ENCODE results near the gene ANKMY2. TPM values are rescaled to one million over a fixed set of nuclear protein-coding genes. Genes with fewer than 3 reads are reported as not detected.

ANKMY2 gene
- total RNA-seq, 2 experiments from 2014 or later = 9.0 to 10.1 TPM

GRCh38 chr7:16564909-16565426 is 80.6 kb downstream of the ANKMY2 start:
- Mint-ChIP-seq H3K27ac (peak overlapping the region; percentile 76), H3K4me1 (peaks cover 24% of the 10 kb centered on the region), H3K27me3 (peaks cover 3% of the 10 kb centered on the region), H3K9me3 (ENCODE audit: low read depth) (no peaks in the 10 kb centered on the region), H3K36me3 (ENCODE audit: low read depth) (no peaks in the 10 kb centered on the region), H3K4me3 (no peak overlapping the region)
- ChIA-PET POLR2A (interaction anchor here (0.6 to 1.2 kb wide), 2 partner anchors 134 to 145 kb away, joined by 3 to 4 read pairs; no protein-coding TSS in a partner anchor), CTCF (interaction anchor here (0.6 to 3.4 kb wide), 41 partner anchors 8 to 494 kb away, joined by 3 to 64 read pairs (median 4); partner anchors contain the start of genes CRPPA and SOSTDC1)
- DNase-seq (peak; percentile 47), ATAC-seq (peak; percentile 42)
- intact Hi-C loops (cut with DNase I, micrococcal nuclease) = loop anchor here (1.0 to 2.0 kb wide), 4 partner anchors 72 to 487 kb away; partner anchors contain the start of gene CRPPA (in 1 of the 2)

GRCh38 chr7:16564023-16564380 is 81.6 kb downstream of the ANKMY2 start:
- no peaks in the 10 kb centered on the region for H3K9me3 Mint-ChIP-seq (ENCODE audit: low read depth)
- peak; percentile 79 for ATAC-seq
- DNase-seq = no peak
- peaks cover 24% of the 10 kb centered on the region for H3K4me1 Mint-ChIP-seq
- peaks cover 3% of the 10 kb centered on the region for H3K27me3 Mint-ChIP-seq
- no peaks in the 10 kb centered on the region for H3K36me3 Mint-ChIP-seq (ENCODE audit: low read depth)
- H3K4me3 Mint-ChIP-seq = no peak overlapping the region
- intact Hi-C loops (cut with DNase I, micrococcal nuclease) = loop anchor here (1.0 to 2.0 kb wide), 3 partner anchors 71 to 143 kb away; partner anchors contain the start of gene CRPPA (in 1 of the 2)
- ChIA-PET POLR2A (interaction anchor here (1.2 kb wide), 1 partner anchor 144 kb away, joined by 4 read pairs; no protein-coding TSS in a partner anchor), CTCF (interaction anchor here (0.6 to 3.4 kb wide), 22 partner anchors 11 to 486 kb away, joined by 3 to 64 read pairs (median 4); partner anchors contain the start of gene CRPPA)
- H3K27ac Mint-ChIP-seq = peak overlapping the region; percentile 83

GRCh38 chr7:16563281-16564022 is 82.1 kb downstream of the ANKMY2 start:
- peak overlapping the region; percentile 83 for H3K27ac Mint-ChIP-seq
- intact Hi-C loops (cut with DNase I, micrococcal nuclease) = loop anchor here (1.0 to 2.0 kb wide), 4 partner anchors 57 to 143 kb away; partner anchors contain the start of gene CRPPA (in 1 of the 2)
- peaks cover under 1% of the 10 kb centered on the region for H3K27me3 Mint-ChIP-seq
- H3K4me1 Mint-ChIP-seq = peaks cover 24% of the 10 kb centered on the region
- DNase-seq (no peak), ATAC-seq (peak; percentile 77)
- peak overlapping the region; percentile 19 for H3K4me3 Mint-ChIP-seq
- H3K36me3 Mint-ChIP-seq (ENCODE audit: low read depth) = no peaks in the 10 kb centered on the region
- POLR2A ChIA-PET = no interaction called here
- H3K9me3 Mint-ChIP-seq (ENCODE audit: low read depth) = no peaks in the 10 kb centered on the region
- CTCF ChIA-PET = interaction anchor here (0.7 to 3.2 kb wide), 6 partner anchors 11 to 486 kb away, joined by 4 to 32 read pairs (median 5); no protein-coding TSS in a partner anchor

- Mint-ChIP-seq H3K9me3 (ENCODE audit: low read depth) (no peaks in the 10 kb centered on the region), H3K27me3 (no peaks in the 10 kb centered on the region), H3K36me3 (ENCODE audit: low read depth) (no peaks in the 10 kb centered on the region), H3K27ac (no peak overlapping the region), H3K4me3 (no peak overlapping the region), H3K4me1 (peaks cover 24% of the 10 kb centered on the region)
- ChIA-PET POLR2A (no interaction called here), CTCF (interaction anchor here (0.7 to 2.5 kb wide), 3 partner anchors 9 to 20 kb away, joined by 3 to 27 read pairs (median 4); no protein-coding TSS in a partner anchor)
- no peak for ATAC-seq
- DNase-seq = no peak
- intact Hi-C loops (cut with DNase I, micrococcal nuclease) = loop anchor here in 1 of 2 experiments (1.0 kb wide), 1 partner anchor 58 kb away; no protein-coding TSS in a partner anchor
Observed at GRCh38 chr7:16562456-16563220, 82.9 kb downstream of the ANKMY2 start.

- intact Hi-C loops (cut with DNase I, micrococcal nuclease) = no loop called here
- ATAC-seq = no peak
- Mint-ChIP-seq H3K4me3 (no peak overlapping the region), H3K36me3 (ENCODE audit: low read depth) (no peaks in the 10 kb centered on the region), H3K27ac (no peak overlapping the region), H3K9me3 (ENCODE audit: low read depth) (no peaks in the 10 kb centered on the region), H3K4me1 (peaks cover 24% of the 10 kb centered on the region), H3K27me3 (no peaks in the 10 kb centered on the region)
- no peak for DNase-seq
- ChIA-PET POLR2A (no interaction called here), CTCF (interaction anchor here (0.6 to 0.7 kb wide), 2 partner anchors 9 to 457 kb away, joined by 3 read pairs; no protein-coding TSS in a partner anchor)
Observed at GRCh38 chr7:16561943-16562342, 83.6 kb downstream of the ANKMY2 start.

DNA sequence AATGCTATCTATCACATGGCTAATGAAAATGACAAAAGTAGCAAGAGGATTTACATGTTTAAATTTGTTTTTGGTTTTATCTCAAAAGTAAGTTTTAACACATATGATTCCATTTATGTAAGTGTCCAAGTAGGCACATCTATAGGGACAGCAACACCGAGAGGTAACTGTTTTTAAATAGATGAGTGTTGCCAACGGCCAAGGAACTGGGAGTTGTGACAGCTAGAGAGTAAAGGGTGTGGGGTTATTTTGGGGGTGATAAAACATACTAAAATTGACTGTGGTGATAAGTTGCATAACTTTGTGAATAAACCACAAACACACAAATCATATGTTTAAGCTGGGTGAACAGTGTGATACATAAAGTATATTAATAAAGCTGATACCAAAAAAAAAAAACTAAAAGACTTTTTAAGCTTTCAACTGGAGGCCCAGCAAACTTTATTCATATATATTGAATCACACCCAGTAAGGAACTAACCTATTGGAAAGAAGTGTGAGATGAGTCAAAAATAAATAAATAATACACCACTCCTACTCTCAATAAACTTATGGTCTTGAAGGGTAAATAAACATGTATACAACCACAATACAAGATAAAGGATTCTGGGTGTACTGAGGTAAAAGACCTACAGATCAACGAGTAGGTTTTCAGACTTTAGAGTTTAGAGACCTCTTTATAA is 85.9 kb downstream of the ANKMY2 start:
- no peaks in the 10 kb centered on the region for H3K9me3 Mint-ChIP-seq (ENCODE audit: low read depth)
- intact Hi-C loops (cut with DNase I, micrococcal nuclease) = no loop called here
- H3K36me3 Mint-ChIP-seq (ENCODE audit: low read depth) = no peaks in the 10 kb centered on the region
- ATAC-seq = no peak
- H3K27ac Mint-ChIP-seq = no peak overlapping the region
- DNase-seq = no peak
- POLR2A ChIA-PET = no interaction called here
- CTCF ChIA-PET = interaction anchor here (0.6 to 1.4 kb wide), 3 partner anchors 11 to 283 kb away, joined by 3 to 4 read pairs (median 3); no protein-coding TSS in a partner anchor
- H3K4me3 Mint-ChIP-seq = no peak overlapping the region
- peaks cover 2% of the 10 kb centered on the region for H3K27me3 Mint-ChIP-seq
- peaks cover 19% of the 10 kb centered on the region for H3K4me1 Mint-ChIP-seq

DNA sequence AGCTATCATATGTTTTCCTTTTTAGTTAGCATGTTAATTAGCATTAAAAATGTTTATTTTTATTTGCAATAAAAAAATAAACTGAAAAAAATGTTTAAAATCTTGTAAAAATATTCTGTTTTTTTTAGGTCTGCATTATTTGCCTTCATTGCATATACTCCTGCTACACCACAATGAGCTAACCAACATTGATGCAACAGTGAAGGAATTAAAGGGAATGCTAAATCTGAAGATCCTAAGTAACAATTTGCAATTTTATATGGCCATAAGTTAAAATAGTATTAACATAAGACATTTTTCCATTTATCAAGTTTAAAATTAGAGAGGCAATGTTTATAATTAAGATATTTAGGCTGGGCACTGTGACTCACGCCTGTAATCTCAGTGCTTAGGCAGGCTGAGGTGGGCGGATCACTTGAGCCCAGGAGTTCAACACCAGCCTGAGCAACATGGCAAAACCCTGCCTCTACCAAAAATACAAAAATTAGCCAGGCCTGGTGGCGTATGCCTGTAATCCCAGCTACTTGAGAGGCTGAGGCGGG is 86.7 kb downstream of the ANKMY2 start:
- intact Hi-C loops (cut with DNase I, micrococcal nuclease) = no loop called here
- Mint-ChIP-seq H3K9me3 (ENCODE audit: low read depth) (no peaks in the 10 kb centered on the region), H3K36me3 (ENCODE audit: low read depth) (no peaks in the 10 kb centered on the region), H3K4me3 (no peak overlapping the region), H3K4me1 (peaks cover 11% of the 10 kb centered on the region), H3K27me3 (peaks cover 5% of the 10 kb centered on the region), H3K27ac (no peak overlapping the region)
- ChIA-PET POLR2A (no interaction called here), CTCF (interaction anchor here (1.4 kb wide), 1 partner anchor 10 kb away, joined by 4 read pairs; no protein-coding TSS in a partner anchor)
- no peak for ATAC-seq
- DNase-seq = no peak

DNA sequence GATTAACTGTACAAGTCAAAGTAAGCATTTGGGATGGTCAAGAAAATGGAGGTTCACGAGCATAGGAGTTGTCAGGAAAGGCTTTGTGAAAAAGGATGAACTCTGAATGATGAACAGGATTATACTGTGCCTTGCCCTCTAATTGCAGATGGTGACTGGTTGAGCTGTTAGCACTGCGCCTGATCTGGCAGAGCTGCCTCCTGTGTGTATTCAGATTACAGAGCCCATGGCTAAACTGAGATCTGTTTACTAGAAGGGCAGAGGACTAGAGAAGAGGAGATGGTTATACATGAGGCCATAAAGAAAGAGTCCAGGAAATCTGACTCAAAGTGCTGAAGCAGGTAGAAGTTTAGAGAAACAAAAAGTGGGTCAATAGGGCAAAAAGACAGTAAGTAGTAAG is 89.2 kb downstream of the ANKMY2 start:
- ChIA-PET CTCF (interaction anchor here (0.6 kb wide), 1 partner anchor 136 kb away, joined by 3 read pairs; no protein-coding TSS in a partner anchor), POLR2A (no interaction called here)
- DNase-seq (no peak), ATAC-seq (no peak)
- Mint-ChIP-seq H3K27me3 (peaks cover 9% of the 10 kb centered on the region), H3K9me3 (ENCODE audit: low read depth) (no peaks in the 10 kb centered on the region), H3K27ac (no peak overlapping the region), H3K36me3 (ENCODE audit: low read depth) (no peaks in the 10 kb centered on the region), H3K4me1 (no peaks in the 10 kb centered on the region), H3K4me3 (no peak overlapping the region)
- intact Hi-C loops (cut with DNase I, micrococcal nuclease) = no loop called here

GRCh38 chr7:16554518-16555236 is 90.9 kb downstream of the ANKMY2 start:
- DNase-seq (no peak), ATAC-seq (no peak)
- ChIA-PET POLR2A (no interaction called here), CTCF (interaction anchor here (0.9 to 5.5 kb wide), 2 partner anchors 9 to 31 kb away, joined by 3 to 27 read pairs; no protein-coding TSS in a partner anchor)
- Mint-ChIP-seq H3K4me1 (no peaks in the 10 kb centered on the region), H3K9me3 (ENCODE audit: low read depth) (no peaks in the 10 kb centered on the region), H3K27ac (no peak overlapping the region), H3K36me3 (ENCODE audit: low read depth) (no peaks in the 10 kb centered on the region), H3K27me3 (peaks cover 9% of the 10 kb centered on the region), H3K4me3 (no peak overlapping the region)
- intact Hi-C loops (cut with DNase I, micrococcal nuclease) = no loop called here

- Mint-ChIP-seq H3K36me3 (ENCODE audit: low read depth) (no peaks in the 10 kb centered on the region), H3K27ac (no peak overlapping the region), H3K4me1 (no peaks in the 10 kb centered on the region), H3K4me3 (no peak overlapping the region), H3K27me3 (peaks cover 12% of the 10 kb centered on the region), H3K9me3 (ENCODE audit: low read depth) (no peaks in the 10 kb centered on the region)
- DNase-seq (no peak), ATAC-seq (no peak)
- ChIA-PET POLR2A (no interaction called here), CTCF (interaction anchor here (0.5 to 5.5 kb wide), 4 partner anchors 10 to 16 kb away, joined by 3 to 27 read pairs (median 5); no protein-coding TSS in a partner anchor)
- intact Hi-C loops (cut with DNase I, micrococcal nuclease) = no loop called here
Observed at GRCh38 chr7:16550671-16551070, 94.9 kb downstream of the ANKMY2 start.

All from activated CD4-positive, alpha-beta T cell treated with anti-CD3 and anti-CD28 coated beads for 36 hours (primary cell).